Measurements from ENCODE around the gene MELK.

- TF ChIP-seq, protein P1, sequence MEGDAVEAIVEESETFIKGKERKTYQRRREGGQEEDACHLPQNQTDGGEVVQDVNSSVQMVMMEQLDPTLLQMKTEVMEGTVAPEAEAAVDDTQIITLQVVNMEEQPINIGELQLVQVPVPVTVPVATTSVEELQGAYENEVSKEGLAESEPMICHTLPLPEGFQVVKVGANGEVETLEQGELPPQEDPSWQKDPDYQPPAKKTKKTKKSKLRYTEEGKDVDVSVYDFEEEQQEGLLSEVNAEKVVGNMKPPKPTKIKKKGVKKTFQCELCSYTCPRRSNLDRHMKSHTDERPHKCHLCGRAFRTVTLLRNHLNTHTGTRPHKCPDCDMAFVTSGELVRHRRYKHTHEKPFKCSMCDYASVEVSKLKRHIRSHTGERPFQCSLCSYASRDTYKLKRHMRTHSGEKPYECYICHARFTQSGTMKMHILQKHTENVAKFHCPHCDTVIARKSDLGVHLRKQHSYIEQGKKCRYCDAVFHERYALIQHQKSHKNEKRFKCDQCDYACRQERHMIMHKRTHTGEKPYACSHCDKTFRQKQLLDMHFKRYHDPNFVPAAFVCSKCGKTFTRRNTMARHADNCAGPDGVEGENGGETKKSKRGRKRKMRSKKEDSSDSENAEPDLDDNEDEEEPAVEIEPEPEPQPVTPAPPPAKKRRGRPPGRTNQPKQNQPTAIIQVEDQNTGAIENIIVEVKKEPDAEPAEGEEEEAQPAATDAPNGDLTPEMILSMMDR (IDR thresholded peaks at IDR 0.05 in 4 of 5, conservative IDR thresholded peaks at IDR 0.05 in 1 of 5): no peak
- no peak for TF ChIP-seq POLR2A (IDR thresholded peaks at IDR 0.05)
Observed at GRCh38 chr9:36677611-36678010, 104.9 kb downstream of the MELK start.

Data from gastrocnemius medialis (tissue), 4 donors.